HG03520 (cell line): ENCODE data around the gene C2CD2L.
"Not testable (repeated sequence)": the region's sequence is repeated elsewhere in the genome, so short reads cannot be mapped to it uniquely, and the experiment has no call there.

Experiments used
- ATAC-seq: cut with Tn5 transposase; IDR thresholded peaks from one replicate; pipeline ENCODE4 v1.9.1; 2021; ENCODE audit warnings: mild to moderate bottlenecking, moderate library complexity; ENCODE audit not compliant: unreplicated experiment

C2CD2L gene

GRCh38 chr11:119113716-119114115, 6.6 kb downstream of the C2CD2L start:
- no peak for ATAC-seq

- no peak for ATAC-seq
These were observed 7.2 kb downstream of the C2CD2L start for GRCh38 chr11:119114351-119114750.

- ATAC-seq, result no peak
These were observed 8.5 kb downstream of the C2CD2L start for GRCh38 chr11:119115484-119116234.

GRCh38 chr11:119116235-119116594, 9.1 kb downstream of the C2CD2L start:
- ATAC-seq, result no peak

- no peak for ATAC-seq
These were observed 9.5 kb downstream of the C2CD2L start for GRCh38 chr11:119116601-119117000.

- ATAC-seq, result no peak
These were observed 10.0 kb downstream of the C2CD2L start for GRCh38 chr11:119117004-119117706.

- ATAC-seq, result no peak
These were observed 11.1 kb downstream of the C2CD2L start for GRCh38 chr11:119118227-119118626.

- no peak for ATAC-seq
These were observed 11.8 kb downstream of the C2CD2L start for GRCh38 chr11:119118946-119119345.

GRCh38 chr11:119120639-119121007, 13.5 kb downstream of the C2CD2L start:
- ATAC-seq, result no peak

GRCh38 chr11:119121008-119121810, 14.1 kb downstream of the C2CD2L start, which contains the start of gene HINFP:
Gene HINFP (plus strand): TSS chr11:119121580. CDS start chr11:119126945, 5,365 bp downstream.
- peak; percentile 95 for ATAC-seq

- peak; percentile 8 for ATAC-seq
These were observed 14.6 kb downstream of the C2CD2L start for GRCh38 chr11:119121811-119122124.

GRCh38 chr11:119125821-119126220, 18.7 kb downstream of the C2CD2L start:
- ATAC-seq, result no peak

- ATAC-seq, result no peak
These were observed 19.6 kb downstream of the C2CD2L start for GRCh38 chr11:119126675-119127268.

GRCh38 chr11:119130662-119131061, 23.5 kb downstream of the C2CD2L start:
- no peak for ATAC-seq

- no peak for ATAC-seq
These were observed 27.3 kb downstream of the C2CD2L start for GRCh38 chr11:119134389-119134978.

- not testable (repeated sequence) for ATAC-seq
These were observed 32.1 kb downstream of the C2CD2L start for GRCh38 chr11:119139276-119139675.

GRCh38 chr11:119144825-119145486, 37.8 kb downstream of the C2CD2L start:
- ATAC-seq, result no peak

- no peak for ATAC-seq
These were observed 38.4 kb downstream of the C2CD2L start for GRCh38 chr11:119145551-119145950.

GRCh38 chr11:119147604-119148333, 40.6 kb downstream of the C2CD2L start:
- no peak for ATAC-seq

- ATAC-seq, result no peak
These were observed 41.5 kb downstream of the C2CD2L start for GRCh38 chr11:119148720-119149017.
